CD4-positive, alpha-beta memory T cell (primary cell): ENCODE data around the gene ZBTB3. TPM values are rescaled to one million over a fixed set of nuclear protein-coding genes. Genes with fewer than 3 reads are reported as not detected.

ENCODE experiments used
- CTCF ChIA-PET: fragments of 350-600 bp; sonication (Branson Sonifier 250); formaldehyde crosslinking; loops from one replicate; lab custom pipeline; 2021; ENCODE audit warnings: inconsistent platforms; ENCODE audit not compliant: partially characterized antibody; lab: Charles Lee
- POLR2A ChIA-PET: fragments of 350-600 bp; sonication (Branson Sonifier 250); formaldehyde crosslinking; loops from one replicate; lab custom pipeline; 2021; ENCODE audit not compliant: partially characterized antibody; lab: Charles Lee
- DNase-seq, 5 donors: peaks; one replicate each; pipeline versions ENCODE4 v3.0.0 to v3.0.0-alpha.2; 2020 to 2022; ENCODE audit warnings: mixed read lengths in 1 of 5
- H3K27ac ChIP-seq: one replicate; pipeline ENCODE4 v1.7.0; 2013; ENCODE audit warnings: low read depth, low read length
- H3K27me3 ChIP-seq: 2 replicates; pipeline ENCODE4 v1.7.0; 2013; ENCODE audit warnings: mild to moderate bottlenecking, low read length, moderate library complexity; ENCODE audit not compliant: insufficient read depth
- H3K36me3 ChIP-seq: 2 replicates; pipeline ENCODE4 v1.7.0; 2013; ENCODE audit warnings: mild to moderate bottlenecking, low read length, moderate library complexity; ENCODE audit not compliant: insufficient read depth
- H3K4me1 ChIP-seq: 2 replicates; pipeline ENCODE4 v1.7.0; 2013; ENCODE audit warnings: mild to moderate bottlenecking, low read length, moderate library complexity; ENCODE audit not compliant: insufficient read depth
- H3K4me3 ChIP-seq, 2 donors: one replicate each; pipeline ENCODE4 v1.7.0; 2013; ENCODE audit warnings: low read length in 2 of 2, mild to moderate bottlenecking in 1 of 2
- H3K9me3 ChIP-seq, 2 donors: one replicate each; pipeline ENCODE4 v1.7.0; 2013; ENCODE audit warnings: low read length in 2 of 2, control low read depth in 1 of 2; ENCODE audit not compliant: control insufficient read depth in 1 of 2
- H3K27ac Mint-ChIP-seq, 7 donors: one replicate each; pipeline ENCODE4 v1.8.0; 2020 to 2021; ENCODE audit warnings: mixed read lengths in 7 of 7, mild to moderate bottlenecking in 6 of 7, inconsistent platforms in 3 of 7, moderate library complexity in 3 of 7
- H3K27me3 Mint-ChIP-seq, 2 donors: one replicate each; pipeline ENCODE4 v1.8.0; 2020 to 2021; ENCODE audit warnings: mixed read lengths in 2 of 2
- H3K36me3 Mint-ChIP-seq, 2 donors: one replicate each; pipeline ENCODE4 v1.8.0; 2020 to 2021; ENCODE audit warnings: mixed read lengths in 2 of 2, inconsistent platforms in 1 of 2, mild to moderate bottlenecking in 1 of 2
- H3K4me1 Mint-ChIP-seq, 4 donors: one replicate each; pipeline ENCODE4 v1.8.0; 2020 to 2021; ENCODE audit warnings: mixed read lengths in 4 of 4, mild to moderate bottlenecking in 1 of 4
- H3K4me3 Mint-ChIP-seq, 8 donors: one replicate each; pipeline ENCODE4 v1.8.0; 2020 to 2021; ENCODE audit warnings: mixed read lengths in 8 of 8, mild to moderate bottlenecking in 7 of 8, moderate library complexity in 6 of 8, inconsistent platforms in 3 of 8
- H3K9me3 Mint-ChIP-seq, 8 donors: one replicate each; pipeline ENCODE4 v1.8.0; 2020 to 2021; ENCODE audit warnings: mixed read lengths in 8 of 8, mild to moderate bottlenecking in 5 of 8, inconsistent platforms in 3 of 8, moderate library complexity in 1 of 8
- intact Hi-C: fragments of 100-400 bp; cut with micrococcal nuclease; formaldehyde crosslinking; loops from one replicate; pipeline ENCODE4 v1.15.1; 2023
- polyA plus RNA-seq, 2 donors: library from polyadenylated mRNA; unstranded; fragments of 300-500 nt; fragmentation: Illumina TruSeq; gene quantifications; one replicate each; pipeline ENCODE4 v1.2.3, GENCODE V29; 2021
- total RNA-seq, 2 experiments: library from RNA; stranded (reverse); gene quantifications; one replicate each; pipeline ENCODE4 v1.2.3, GENCODE V29; 2021

Gene ZBTB3
- total RNA-seq (10 to 100 TPM; 27.2 to 27.9 TPM), polyA plus RNA-seq (1 to 10 TPM; 6.0 to 8.6 TPM)

GRCh38 chr11:62753736-62754603 is at the start of gene ZBTB3:
TSS of gene ZBTB3 (minus strand) at chr11:62754160. CDS start at chr11:62753664, 496 bp downstream.
- H3K36me3 ChIP-seq = peaks cover 11% of the 10 kb centered on the region
- H3K27ac ChIP-seq = peak within 1 kb of the TSS; percentile 90
- H3K9me3 Mint-ChIP-seq = no peaks in the 10 kb centered on the region
- peak within 1 kb of the TSS; percentile 94 to 100 (median 99) for H3K27ac Mint-ChIP-seq
- no peaks in the 10 kb centered on the region for H3K9me3 ChIP-seq
- no peaks in the 10 kb centered on the region for H3K27me3 ChIP-seq
- peaks cover 9 to 17% of the 10 kb centered on the region in 2 donors for H3K36me3 Mint-ChIP-seq
- H3K27me3 Mint-ChIP-seq = no peaks in the 10 kb centered on the region
- H3K4me3 Mint-ChIP-seq = peak within 1 kb of the TSS; percentile 96 to 99 (median 98)
- DNase-seq = peak; percentile 99
- ChIA-PET POLR2A (interaction anchor here (0.7 to 10.0 kb wide), 45 partner anchors 9 to 329 kb away, joined by 3 to 231 read pairs (median 6); partner anchors contain the start of genes BSCL2, C11orf98, CSKMT and EEF1G), CTCF (interaction anchor here (0.8 to 4.3 kb wide), 19 partner anchors 10 to 162 kb away, joined by 3 to 28 read pairs (median 5); partner anchors contain the start of genes C11orf98, CSKMT, HNRNPUL2 and TAF6L)
- H3K4me1 ChIP-seq = peaks cover 45% of the 10 kb centered on the region
- H3K4me3 ChIP-seq = peak within 1 kb of the TSS; percentile 68 to 98
- intact Hi-C loops = loop anchor here (1.0 kb wide), 8 partner anchors 7 to 102 kb away; partner anchors contain the start of genes NXF1, POLR2G, TAF6L and TMEM179B
- H3K4me1 Mint-ChIP-seq = peaks cover 15 to 41% (median 25%) of the 10 kb centered on the region in 4 donors

- Mint-ChIP-seq H3K27ac (peak overlapping the region in 2 of 7 donors; percentile 15 to 97), H3K9me3 (peaks cover 0 to 5% (median 0%) of the 10 kb centered on the region in 8 donors), H3K27me3 (peaks cover 0 to 2% of the 10 kb centered on the region in 2 donors), H3K4me1 (peaks cover 22 to 37% (median 27%) of the 10 kb centered on the region in 4 donors), H3K4me3 (no peak overlapping the region), H3K36me3 (peaks cover 43 to 81% of the 10 kb centered on the region in 2 donors)
- H3K4me3 ChIP-seq = no peak overlapping the region
- peaks cover 69% of the 10 kb centered on the region for H3K36me3 ChIP-seq
- POLR2A ChIA-PET = interaction anchor here (1.0 to 25.8 kb wide), 5 partner anchors 10 to 80 kb away, joined by 3 to 801 read pairs (median 76); partner anchors contain the start of genes SLC3A2, STX5, TAF6L and TEX54
- CTCF ChIA-PET = interaction anchor here (0.7 to 2.5 kb wide), 5 partner anchors 13 to 376 kb away, joined by 3 to 7 read pairs (median 4); partner anchors contain the start of gene TMEM179B
- no peak for DNase-seq
- intact Hi-C loops = no loop called here
- H3K9me3 ChIP-seq = no peaks in the 10 kb centered on the region
- no peak overlapping the region for H3K27ac ChIP-seq
- H3K27me3 ChIP-seq = no peaks in the 10 kb centered on the region
- peaks cover 19% of the 10 kb centered on the region for H3K4me1 ChIP-seq
Measured at GRCh38 chr11:62801071-62801470, 47.1 kb upstream of the ZBTB3 start.

GRCh38 chr11:62799486-62799885 is 45.5 kb upstream of the ZBTB3 start:
- ChIA-PET POLR2A (interaction anchor here (1.5 to 25.8 kb wide), 4 partner anchors 8 to 56 kb away, joined by 3 to 801 read pairs (median 132); partner anchors contain the start of genes POLR2G, STX5, TEX54 and TMEM179B), CTCF (interaction anchor here (0.7 to 2.5 kb wide), 2 partner anchors 11 to 40 kb away, joined by 3 to 7 read pairs; partner anchors contain the start of genes TMEM179B and WDR74)
- peaks cover 85% of the 10 kb centered on the region for H3K36me3 ChIP-seq
- no peaks in the 10 kb centered on the region for H3K27me3 Mint-ChIP-seq
- peak overlapping the region in 4 of 7 donors; percentile 7 to 57 (median 47) for H3K27ac Mint-ChIP-seq
- no peak overlapping the region for H3K4me3 ChIP-seq
- intact Hi-C loops = no loop called here
- no peak for DNase-seq
- H3K4me1 ChIP-seq = peaks cover 13% of the 10 kb centered on the region
- H3K9me3 Mint-ChIP-seq = peaks cover 0 to 2% (median 0%) of the 10 kb centered on the region in 8 donors
- no peak overlapping the region for H3K4me3 Mint-ChIP-seq
- H3K9me3 ChIP-seq = no peaks in the 10 kb centered on the region
- H3K4me1 Mint-ChIP-seq = peaks cover 16 to 30% (median 21%) of the 10 kb centered on the region in 4 donors
- peaks cover 57 to 86% of the 10 kb centered on the region in 2 donors for H3K36me3 Mint-ChIP-seq
- H3K27me3 ChIP-seq = no peaks in the 10 kb centered on the region
- no peak overlapping the region for H3K27ac ChIP-seq

GRCh38 chr11:62796281-62796680 is 42.3 kb upstream of the ZBTB3 start:
- DNase-seq = no peak
- intact Hi-C loops = loop anchor here (1.0 kb wide), 1 partner anchor 11 kb away; no protein-coding TSS in a partner anchor
- Histone ChIP-seq H3K4me1 (peaks cover 12% of the 10 kb centered on the region), H3K36me3 (peaks cover 83% of the 10 kb centered on the region), H3K9me3 (no peaks in the 10 kb centered on the region), H3K27me3 (no peaks in the 10 kb centered on the region), H3K4me3 (no peak overlapping the region), H3K27ac (no peak overlapping the region)
- H3K9me3 Mint-ChIP-seq = peaks cover 0 to 2% (median 0%) of the 10 kb centered on the region in 8 donors
- no peak overlapping the region for H3K4me3 Mint-ChIP-seq
- ChIA-PET POLR2A (interaction anchor here (1.1 to 25.8 kb wide), 9 partner anchors 8 to 204 kb away, joined by 3 to 801 read pairs (median 4); partner anchors contain the start of genes C11orf98, CSKMT, NXF1 and STX5), CTCF (interaction anchor here (0.7 to 3.4 kb wide), 2 partner anchors 10 to 11 kb away, joined by 3 to 19 read pairs; no protein-coding TSS in a partner anchor)
- H3K4me1 Mint-ChIP-seq = peaks cover 14 to 29% (median 17%) of the 10 kb centered on the region in 4 donors
- peak overlapping the region in 4 of 7 donors; percentile 29 to 71 (median 54) for H3K27ac Mint-ChIP-seq
- H3K36me3 Mint-ChIP-seq = peaks cover 57 to 78% of the 10 kb centered on the region in 2 donors
- no peaks in the 10 kb centered on the region for H3K27me3 Mint-ChIP-seq

- H3K4me3 ChIP-seq = no peak overlapping the region
- Mint-ChIP-seq H3K27ac (peak overlapping the region in 5 of 7 donors; percentile 12 to 88 (median 43)), H3K4me3 (peak overlapping the region in 3 of 8 donors; percentile 1 to 68 (median 36)), H3K4me1 (peaks cover 26 to 49% (median 33%) of the 10 kb centered on the region in 4 donors), H3K27me3 (no peaks in the 10 kb centered on the region), H3K36me3 (peaks cover 48 to 83% of the 10 kb centered on the region in 2 donors), H3K9me3 (peaks cover 0 to 2% (median 0%) of the 10 kb centered on the region in 8 donors)
- peaks cover 74% of the 10 kb centered on the region for H3K36me3 ChIP-seq
- peaks cover 32% of the 10 kb centered on the region for H3K4me1 ChIP-seq
- no peaks in the 10 kb centered on the region for H3K27me3 ChIP-seq
- POLR2A ChIA-PET = interaction anchor here (1.2 to 25.8 kb wide), 7 partner anchors 8 to 129 kb away, joined by 3 to 801 read pairs (median 7); partner anchors contain the start of genes C11orf98, CSKMT, NXF1 and STX5
- CTCF ChIA-PET = interaction anchor here (0.7 to 3.4 kb wide), 5 partner anchors 9 to 252 kb away, joined by 3 to 19 read pairs (median 3); partner anchors contain the start of gene SLC3A2
- intact Hi-C loops = no loop called here
- no peaks in the 10 kb centered on the region for H3K9me3 ChIP-seq
- no peak for DNase-seq
- no peak overlapping the region for H3K27ac ChIP-seq
Measured at GRCh38 chr11:62794201-62794775, 40.3 kb upstream of the ZBTB3 start.

GRCh38 chr11:62792202-62792575 is 38.2 kb upstream of the ZBTB3 start:
- H3K27me3 Mint-ChIP-seq = no peaks in the 10 kb centered on the region
- peak overlapping the region; percentile 89 to 98 (median 94) for H3K27ac Mint-ChIP-seq
- peaks cover 31 to 70% (median 48%) of the 10 kb centered on the region in 4 donors for H3K4me1 Mint-ChIP-seq
- Histone ChIP-seq H3K9me3 (no peaks in the 10 kb centered on the region), H3K4me1 (peaks cover 46% of the 10 kb centered on the region), H3K4me3 (peak overlapping the region; percentile 24 to 66), H3K27me3 (no peaks in the 10 kb centered on the region), H3K27ac (peak overlapping the region; percentile 84), H3K36me3 (peaks cover 60% of the 10 kb centered on the region)
- H3K36me3 Mint-ChIP-seq = peaks cover 37 to 77% of the 10 kb centered on the region in 2 donors
- peaks cover 0 to 2% (median 0%) of the 10 kb centered on the region in 8 donors for H3K9me3 Mint-ChIP-seq
- peak in 1 of 5 donors; percentile 61 for DNase-seq
- POLR2A ChIA-PET = interaction anchor here (1.0 to 25.8 kb wide), 14 partner anchors 12 to 191 kb away, joined by 3 to 801 read pairs (median 8); partner anchors contain the start of genes B3GAT3, HNRNPUL2, MTA2 and NXF1
- intact Hi-C loops = loop anchor here (1.0 kb wide), 2 partner anchors 13 to 63 kb away; partner anchors contain the start of gene NXF1
- CTCF ChIA-PET = interaction anchor here (1.0 kb wide), 1 partner anchor 63 kb away, joined by 3 read pairs; no protein-coding TSS in a partner anchor
- H3K4me3 Mint-ChIP-seq = peak overlapping the region; percentile 83 to 95 (median 88)
